GM23248 (cell line): Measurements from ENCODE around the gene BICDL2. TPM values are rescaled to one million over a fixed set of nuclear protein-coding genes. Genes with fewer than 3 reads are reported as not detected.

Source experiments
- DNase-seq: peaks from one replicate; pipeline ENCODE4 v3.0.0-alpha.2; 2015
- H2AFZ ChIP-seq: fragments of 200-600 bp; sonication (generic); 2 replicates; pipeline ENCODE4 v1.6.1; 2016; ENCODE audit warnings: antibody characterized with exemption
- H3F3A ChIP-seq: fragments of 200-600 bp; sonication (generic); 2 replicates; pipeline ENCODE4 v1.6.1; 2016; ENCODE audit warnings: mild to moderate bottlenecking, antibody characterized with exemption, mixed run types; ENCODE audit not compliant: insufficient read depth
- H3K27ac ChIP-seq: fragments of 200-600 bp; sonication (generic); 2 replicates; pipeline ENCODE4 v1.5.1; 2016; ENCODE audit warnings: mild to moderate bottlenecking
- H3K27me3 ChIP-seq: fragments of 200-600 bp; sonication (generic); replicated peaks from 2 replicates; pipeline ENCODE4 v1.6.1; 2016; ENCODE audit warnings: mild to moderate bottlenecking; ENCODE audit not compliant: insufficient read depth
- H3K36me3 ChIP-seq: fragments of 200-600 bp; sonication (generic); 2 replicates; pipeline ENCODE4 v1.6.1; 2016; ENCODE audit warnings: low read depth, mild to moderate bottlenecking
- H3K4me1 ChIP-seq: fragments of 200-600 bp; sonication (generic); 2 replicates; pipeline ENCODE4 v1.6.1; 2016; ENCODE audit warnings: mild to moderate bottlenecking; ENCODE audit not compliant: insufficient read depth
- H3K4me2 ChIP-seq: fragments of 200-600 bp; sonication (generic); one replicate; pipeline ENCODE4 v1.6.1; 2016; ENCODE audit warnings: mild to moderate bottlenecking; ENCODE audit not compliant: unreplicated experiment
- H3K4me3 ChIP-seq: fragments of 200-600 bp; sonication (generic); 2 replicates; pipeline ENCODE4 v1.5.1; 2016; ENCODE audit warnings: mild to moderate bottlenecking
- H3K79me2 ChIP-seq: fragments of 200-600 bp; sonication (generic); 2 replicates; pipeline ENCODE4 v1.6.1; 2016; ENCODE audit warnings: mild to moderate bottlenecking; ENCODE audit not compliant: insufficient read depth
- H3K9ac ChIP-seq: fragments of 200-600 bp; sonication (generic); 2 replicates; pipeline ENCODE4 v1.6.1; 2016; ENCODE audit warnings: mild to moderate bottlenecking
- H3K9me2 ChIP-seq: fragments of 200-600 bp; sonication (generic); 2 replicates; pipeline ENCODE4 v1.6.1; 2016; ENCODE audit warnings: mixed run types, mild to moderate bottlenecking, moderate library complexity; ENCODE audit not compliant: insufficient read depth
- H3K9me3 ChIP-seq: fragments of 200-600 bp; sonication (generic); one replicate; pipeline ENCODE4 v1.6.1; 2017; ENCODE audit warnings: low read depth
- H4K20me1 ChIP-seq: fragments of 200-600 bp; sonication (generic); 2 replicates; pipeline ENCODE4 v1.6.0; 2016; ENCODE audit not compliant: insufficient read depth
- EZH2 ChIP-seq: fragments of 200-600 bp; sonication (generic); IDR thresholded peaks from 2 replicates; pipeline ENCODE4 v1.6.1; 2018; ENCODE audit warnings: antibody characterized with exemption, mild to moderate bottlenecking; ENCODE audit not compliant: insufficient read depth, poor library complexity, severe bottlenecking
- EZH2phosphoT487 ChIP-seq: fragments of 200-600 bp; sonication (generic); IDR thresholded peaks from 2 replicates; pipeline ENCODE4 v1.6.1; 2018; ENCODE audit warnings: antibody characterized with exemption, moderate library complexity, mild to moderate bottlenecking, low read depth; ENCODE audit not compliant: insufficient read depth
- WGBS, 2 experiments: methylation state at CpG; one replicate each; pipeline ENCODE4 v1.1.6; 2015 to 2017; ENCODE audit warnings: low lambda C conversion rate in 2 of 2, low coverage in 1 of 2; ENCODE audit errors: missing lambda C conversion rate in 2 of 2; 5-methylcytosine and 5-hydroxymethylcytosine counted together
- in situ Hi-C: fragments of 300-500 bp; cut with MboI; formaldehyde crosslinking; loops from 2 replicates; pipeline ENCODE4 v1.15.0; 2020
- polyA plus RNA-seq: library from polyadenylated mRNA; unstranded; fragments of >200 nt; fragmentation: Nextera tagmentation; extraction: Ambion mirVana; gene quantifications from 2 replicates; pipeline ENCODE4 v1.2.1, GENCODE V29; 2016
- total RNA-seq: library from RNA; depleted of rRNA; stranded (reverse); fragments of >200 nt; shearing (Covaris generic); gene quantifications from 2 replicates; pipeline ENCODE4 v1.2.3, GENCODE V29; 2014

Gene BICDL2
- total and polyA plus RNA-seq, 2 experiments from 2014 or later: 0.11 to 0.63 TPM

DNA sequence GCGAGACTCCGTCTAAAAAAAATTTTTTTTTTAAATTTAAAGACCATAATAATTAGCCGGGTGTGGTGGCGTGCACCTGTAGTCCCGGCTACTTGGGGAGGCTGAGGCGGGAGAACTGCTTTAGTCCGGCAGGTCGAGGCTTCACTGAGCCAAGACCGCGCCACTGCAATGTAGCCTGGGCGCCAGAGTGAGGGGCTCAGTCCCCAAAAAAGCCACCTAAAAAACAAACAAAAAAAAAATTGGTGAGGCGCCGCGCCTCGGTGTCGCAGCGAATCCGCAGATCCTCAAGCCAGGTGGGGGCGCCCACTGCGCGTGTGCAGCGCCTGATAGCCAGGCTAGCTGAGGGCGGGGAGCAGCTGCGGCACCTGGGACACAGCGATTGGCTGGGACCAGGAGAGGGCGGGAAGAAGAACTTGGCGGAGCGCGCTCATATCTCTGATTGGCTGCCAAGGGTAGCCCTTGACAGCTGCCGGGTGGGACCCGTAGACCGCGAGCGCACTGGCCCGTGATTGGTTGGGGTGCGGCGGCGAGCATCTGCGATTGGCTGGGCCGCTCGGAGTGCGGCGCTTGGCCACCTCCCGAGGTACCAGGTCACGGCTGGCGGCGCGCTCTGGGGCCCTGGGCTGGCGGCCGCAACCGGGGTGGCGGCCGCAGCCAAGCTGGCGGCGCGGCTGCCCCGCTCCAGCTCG is 33.0 kb downstream of the BICDL2 start:
- peak overlapping the region; percentile 51; the same call in 1 of the 2 replicates for H3K4me3 ChIP-seq
- H3F3A ChIP-seq: no peaks in the 10 kb centered on the region
- H4K20me1 ChIP-seq: no peaks in the 10 kb centered on the region
- H3K9me2 ChIP-seq: no peaks in the 10 kb centered on the region
- in situ Hi-C loops: no loop called here
- no peaks in the 10 kb centered on the region for H3K36me3 ChIP-seq
- H3K9ac ChIP-seq: no peak overlapping the region
- no peaks in the 10 kb centered on the region for H3K9me3 ChIP-seq
- no peak overlapping the region for H3K4me2 ChIP-seq
- H3K27me3 ChIP-seq: no peaks in the 10 kb centered on the region
- TF ChIP-seq EZH2 (no peak), EZH2phosphoT487 (no peak)
- H3K27ac ChIP-seq: no peak overlapping the region
- H2AFZ ChIP-seq: no peak overlapping the region
- WGBS, 2 experiments: 9 to 12% methylated on average over 42 to 51 of the region's 58 CpGs
- no peaks in the 10 kb centered on the region for H3K79me2 ChIP-seq
- DNase-seq: peak; percentile 99
- H3K4me1 ChIP-seq: no peaks in the 10 kb centered on the region

DNA sequence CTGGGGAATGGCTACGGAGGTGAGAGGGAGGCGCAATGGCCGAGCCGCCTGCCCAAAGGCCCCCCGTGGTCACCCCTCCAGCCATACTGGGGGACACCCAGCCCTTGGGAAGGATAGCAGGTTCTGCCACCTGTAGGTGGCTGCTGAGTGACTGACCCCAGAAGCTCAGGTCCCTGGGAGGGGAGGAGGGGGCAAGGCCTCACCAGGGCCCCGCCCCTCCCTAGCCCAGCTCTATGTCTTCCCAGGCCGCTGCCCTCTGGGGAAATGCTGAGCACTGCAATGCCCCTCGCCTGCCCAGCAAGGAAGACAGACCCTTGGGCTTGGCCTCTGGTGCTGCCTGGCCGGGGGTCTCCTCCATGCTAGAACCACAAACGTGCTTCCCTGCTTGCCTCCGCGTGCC is 35.4 kb downstream of the BICDL2 start:
- in situ Hi-C loops: no loop called here
- WGBS, 2 experiments: 52 to 56% methylated on average over 10 to 11 of the region's 12 CpGs
- H3K27ac ChIP-seq: no peak overlapping the region
- H3K9ac ChIP-seq: no peak overlapping the region
- H2AFZ ChIP-seq: no peak overlapping the region
- no peaks in the 10 kb centered on the region for H3K36me3 ChIP-seq
- no peak for TF ChIP-seq EZH2phosphoT487
- TF ChIP-seq EZH2: no peak
- H3K9me2 ChIP-seq: no peaks in the 10 kb centered on the region
- no peaks in the 10 kb centered on the region for H3F3A ChIP-seq
- H3K4me2 ChIP-seq: no peak overlapping the region
- no peaks in the 10 kb centered on the region for H4K20me1 ChIP-seq
- no peak overlapping the region for H3K4me3 ChIP-seq
- H3K27me3 ChIP-seq: no peaks in the 10 kb centered on the region
- no peaks in the 10 kb centered on the region for H3K9me3 ChIP-seq
- DNase-seq: no peak
- H3K79me2 ChIP-seq: no peaks in the 10 kb centered on the region
- H3K4me1 ChIP-seq: no peaks in the 10 kb centered on the region

DNA sequence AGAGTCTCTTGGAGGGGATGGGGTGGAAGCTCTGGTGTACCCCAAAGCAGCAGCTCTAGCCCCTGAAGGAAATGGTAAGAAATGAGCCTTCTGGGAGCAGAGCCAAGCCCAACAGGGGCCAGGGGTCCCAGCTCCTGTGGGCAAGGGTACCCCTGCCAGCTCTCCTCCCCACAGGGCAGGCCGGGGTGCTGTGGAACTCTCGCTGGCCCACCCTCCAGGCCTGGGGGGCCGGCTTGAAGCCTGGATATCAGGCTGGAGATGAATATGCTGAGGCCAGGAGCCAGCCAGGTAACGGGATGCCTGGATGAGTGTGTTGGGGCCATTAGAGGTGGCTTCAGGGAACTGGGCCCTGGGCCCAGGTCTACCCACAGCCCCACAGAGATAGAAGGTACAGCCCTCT is 36.2 kb downstream of the BICDL2 start:
- H3K4me1 ChIP-seq: no peaks in the 10 kb centered on the region
- H2AFZ ChIP-seq: no peak overlapping the region
- H3K4me2 ChIP-seq: no peak overlapping the region
- H3K27ac ChIP-seq: no peak overlapping the region
- H3K4me3 ChIP-seq: no peak overlapping the region
- 74 to 76% methylated on average over 4 of the region's 4 CpGs for WGBS, 2 experiments
- H3K36me3 ChIP-seq: no peaks in the 10 kb centered on the region
- no peak overlapping the region for H3K9ac ChIP-seq
- no peaks in the 10 kb centered on the region for H3F3A ChIP-seq
- no peak for TF ChIP-seq EZH2phosphoT487
- TF ChIP-seq EZH2: no peak
- no peaks in the 10 kb centered on the region for H3K9me3 ChIP-seq
- no peaks in the 10 kb centered on the region for H4K20me1 ChIP-seq
- H3K27me3 ChIP-seq: no peaks in the 10 kb centered on the region
- no peak for DNase-seq
- no peaks in the 10 kb centered on the region for H3K79me2 ChIP-seq
- H3K9me2 ChIP-seq: no peaks in the 10 kb centered on the region
- in situ Hi-C loops: no loop called here

DNA sequence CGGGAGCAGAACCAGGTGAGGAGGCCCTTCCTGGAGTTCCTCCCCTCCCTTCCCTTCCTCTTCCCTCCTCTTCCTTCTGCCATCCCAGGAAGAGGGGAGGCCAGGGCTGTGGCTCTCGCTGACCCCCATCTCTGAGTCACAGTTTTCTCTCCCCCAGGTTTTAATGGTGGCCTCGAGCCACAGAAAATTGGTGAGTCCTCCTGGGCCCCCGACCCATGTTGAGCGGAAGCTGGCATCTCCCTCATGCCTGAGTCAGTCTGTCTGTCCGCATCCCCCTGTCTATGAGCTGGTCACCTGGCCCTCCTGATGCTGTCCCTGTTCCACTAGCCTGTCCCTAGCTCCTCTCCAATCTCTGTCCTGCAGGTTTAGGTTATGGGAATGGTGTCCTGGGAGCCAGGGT is 36.8 kb downstream of the BICDL2 start:
- DNase-seq: no peak
- no peak overlapping the region for H3K9ac ChIP-seq
- no peaks in the 10 kb centered on the region for H3K27me3 ChIP-seq
- no peaks in the 10 kb centered on the region for H3K9me2 ChIP-seq
- H3K4me1 ChIP-seq: no peaks in the 10 kb centered on the region
- no peak overlapping the region for H3K4me3 ChIP-seq
- in situ Hi-C loops: no loop called here
- H3K79me2 ChIP-seq: no peaks in the 10 kb centered on the region
- 63 to 77% methylated on average over 6 of the region's 6 CpGs for WGBS, 2 experiments
- H3F3A ChIP-seq: no peaks in the 10 kb centered on the region
- no peak overlapping the region for H3K4me2 ChIP-seq
- no peaks in the 10 kb centered on the region for H3K36me3 ChIP-seq
- H3K27ac ChIP-seq: no peak overlapping the region
- no peaks in the 10 kb centered on the region for H4K20me1 ChIP-seq
- no peak overlapping the region for H2AFZ ChIP-seq
- no peak for TF ChIP-seq EZH2phosphoT487
- no peak for TF ChIP-seq EZH2
- no peaks in the 10 kb centered on the region for H3K9me3 ChIP-seq

DNA sequence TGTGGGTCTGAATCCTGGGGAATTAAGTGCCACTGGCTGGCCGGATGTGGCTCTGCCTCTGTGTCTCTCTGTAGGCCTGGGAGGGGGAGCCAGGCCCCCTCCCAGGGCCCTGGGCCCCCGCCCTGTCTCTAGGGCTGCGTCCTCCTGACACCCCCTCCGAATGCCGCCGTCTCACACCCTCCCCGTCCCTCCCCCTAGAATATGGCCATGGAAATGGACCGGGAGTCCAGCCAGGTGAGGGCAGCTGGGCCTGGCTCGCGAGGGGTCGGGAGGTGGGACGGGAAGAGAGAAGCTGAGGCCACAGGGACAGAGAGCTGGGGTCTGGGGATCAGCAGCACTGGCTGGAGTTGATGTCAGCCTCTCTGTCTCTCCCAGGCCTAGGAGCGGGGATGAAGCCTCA is 40.4 kb downstream of the BICDL2 start:
- TF ChIP-seq EZH2phosphoT487 (no peak), EZH2 (no peak)
- in situ Hi-C loops: no loop called here

More for the DNA sequence above, 40.4 kb downstream of the BICDL2 start:
- H3K9me2 ChIP-seq: no peaks in the 10 kb centered on the region
- H3K4me1 ChIP-seq: no peaks in the 10 kb centered on the region
- H3F3A ChIP-seq: no peaks in the 10 kb centered on the region
- WGBS, 2 experiments: 77 to 91% methylated on average over 4 to 13 of the region's 13 CpGs
- H3K27ac ChIP-seq: no peak overlapping the region
- H3K79me2 ChIP-seq: no peaks in the 10 kb centered on the region
- no peak overlapping the region for H3K4me2 ChIP-seq
- no peak overlapping the region for H3K9ac ChIP-seq
- H3K27me3 ChIP-seq: no peaks in the 10 kb centered on the region
- no peak for DNase-seq
- H4K20me1 ChIP-seq: no peaks in the 10 kb centered on the region
- H2AFZ ChIP-seq: no peak overlapping the region
- H3K4me3 ChIP-seq: no peak overlapping the region
- no peaks in the 10 kb centered on the region for H3K9me3 ChIP-seq
- H3K36me3 ChIP-seq: no peaks in the 10 kb centered on the region
